Fibroblast of mammary gland (primary cell): ENCODE measurements around the gene LHFPL3.

Experiments
- DNase-seq: peaks from one replicate; pipeline ENCODE4 v3.0.0-alpha.2; 2010; ENCODE audit warnings: low read depth
- H3K4me3 ChIP-seq: 2 replicates; pipeline ENCODE4 v1.5.1; 2011; ENCODE audit warnings: low read depth, mild to moderate bottlenecking, low read length, moderate library complexity; ENCODE audit not compliant: control insufficient read depth
- TF ChIP-seq, protein P1 (sequence below): conservative IDR thresholded peaks from 2 replicates; pipeline ENCODE4 v1.5.1; 2011; ENCODE audit warnings: low read depth, low read length, inconsistent platforms; ENCODE audit not compliant: control insufficient read depth, insufficient read depth

Gene LHFPL3

DNA sequence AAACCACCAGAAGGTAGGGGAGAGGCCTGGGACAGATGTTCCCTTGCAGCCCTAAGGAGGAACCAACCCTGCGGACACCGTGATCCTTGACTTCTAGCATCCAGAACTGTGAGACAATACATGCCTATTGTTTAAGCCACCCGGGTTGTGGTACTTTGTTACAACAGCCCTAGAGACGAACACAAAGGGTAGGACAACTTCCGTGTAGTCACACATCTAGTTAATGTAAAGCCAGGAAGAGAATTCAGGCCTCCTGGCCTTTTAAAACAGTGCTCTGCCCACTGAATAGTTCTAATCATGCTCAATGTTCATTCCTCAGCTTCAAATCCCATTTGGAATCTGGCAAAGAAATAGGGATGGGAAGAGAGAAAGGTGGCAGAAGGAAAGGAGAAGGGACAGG, 445.4 kb downstream of the LHFPL3 start:
- H3K4me3 ChIP-seq = no peak overlapping the region
- no peak for DNase-seq
- TF ChIP-seq, protein P1, sequence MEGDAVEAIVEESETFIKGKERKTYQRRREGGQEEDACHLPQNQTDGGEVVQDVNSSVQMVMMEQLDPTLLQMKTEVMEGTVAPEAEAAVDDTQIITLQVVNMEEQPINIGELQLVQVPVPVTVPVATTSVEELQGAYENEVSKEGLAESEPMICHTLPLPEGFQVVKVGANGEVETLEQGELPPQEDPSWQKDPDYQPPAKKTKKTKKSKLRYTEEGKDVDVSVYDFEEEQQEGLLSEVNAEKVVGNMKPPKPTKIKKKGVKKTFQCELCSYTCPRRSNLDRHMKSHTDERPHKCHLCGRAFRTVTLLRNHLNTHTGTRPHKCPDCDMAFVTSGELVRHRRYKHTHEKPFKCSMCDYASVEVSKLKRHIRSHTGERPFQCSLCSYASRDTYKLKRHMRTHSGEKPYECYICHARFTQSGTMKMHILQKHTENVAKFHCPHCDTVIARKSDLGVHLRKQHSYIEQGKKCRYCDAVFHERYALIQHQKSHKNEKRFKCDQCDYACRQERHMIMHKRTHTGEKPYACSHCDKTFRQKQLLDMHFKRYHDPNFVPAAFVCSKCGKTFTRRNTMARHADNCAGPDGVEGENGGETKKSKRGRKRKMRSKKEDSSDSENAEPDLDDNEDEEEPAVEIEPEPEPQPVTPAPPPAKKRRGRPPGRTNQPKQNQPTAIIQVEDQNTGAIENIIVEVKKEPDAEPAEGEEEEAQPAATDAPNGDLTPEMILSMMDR = no peak

GRCh38 chr7:104775531-104775930, 447.1 kb downstream of the LHFPL3 start:
- TF ChIP-seq, protein P1 = no peak

GRCh38 chr7:104777301-104777800, 448.9 kb downstream of the LHFPL3 start:
- TF ChIP-seq, protein P1 = no peak
- H3K4me3 ChIP-seq = no peak overlapping the region
- no peak for DNase-seq

More at GRCh38 chr7:104775531-104775930, 447.1 kb downstream of the LHFPL3 start:
- no peak overlapping the region for H3K4me3 ChIP-seq
- DNase-seq = no peak

DNA sequence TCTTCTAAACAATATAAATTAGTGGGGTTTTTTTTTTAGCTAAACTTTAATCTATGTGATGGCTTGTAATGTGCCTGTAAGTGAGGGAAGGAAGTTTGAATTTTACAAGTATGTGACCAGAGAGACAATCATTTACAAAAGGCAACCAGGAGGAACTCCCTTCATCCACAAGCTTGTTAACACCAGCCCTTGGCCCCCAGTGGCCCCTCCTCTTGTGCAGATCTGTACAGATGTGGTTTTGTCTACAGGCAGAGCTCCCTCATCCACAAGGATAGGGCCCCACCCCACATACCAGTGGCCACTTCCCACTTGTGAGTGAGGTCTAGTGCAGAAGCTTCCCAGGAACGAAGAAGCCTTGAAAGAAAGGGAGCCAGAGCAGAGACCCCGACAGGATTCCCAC, 451.5 kb downstream of the LHFPL3 start:
- no peak for DNase-seq
- no peak overlapping the region for H3K4me3 ChIP-seq
- TF ChIP-seq, protein P1 = no peak

GRCh38 chr7:104784686-104785085, 456.3 kb downstream of the LHFPL3 start:
- TF ChIP-seq, protein P1 = no peak
- DNase-seq = no peak

GRCh38 chr7:104789780-104790179, 461.4 kb downstream of the LHFPL3 start:
- H3K4me3 ChIP-seq = no peak overlapping the region
- TF ChIP-seq, protein P1 = no peak
- no peak for DNase-seq

More at GRCh38 chr7:104784686-104785085, 456.3 kb downstream of the LHFPL3 start:
- no peak overlapping the region for H3K4me3 ChIP-seq

- DNase-seq = no peak
- no peak overlapping the region for H3K4me3 ChIP-seq
- TF ChIP-seq, protein P1 = no peak
Measured at GRCh38 chr7:104790440-104790839, 462.0 kb downstream of the LHFPL3 start.
